Inflammatory macrophage (primary cell): Measurements from ENCODE around the gene EML4.

Source experiments
- DNase-seq, 2 donors: peaks; one replicate each; pipeline ENCODE4 v3.0.0-alpha.2; 2020 to 2022

Gene EML4

DNA sequence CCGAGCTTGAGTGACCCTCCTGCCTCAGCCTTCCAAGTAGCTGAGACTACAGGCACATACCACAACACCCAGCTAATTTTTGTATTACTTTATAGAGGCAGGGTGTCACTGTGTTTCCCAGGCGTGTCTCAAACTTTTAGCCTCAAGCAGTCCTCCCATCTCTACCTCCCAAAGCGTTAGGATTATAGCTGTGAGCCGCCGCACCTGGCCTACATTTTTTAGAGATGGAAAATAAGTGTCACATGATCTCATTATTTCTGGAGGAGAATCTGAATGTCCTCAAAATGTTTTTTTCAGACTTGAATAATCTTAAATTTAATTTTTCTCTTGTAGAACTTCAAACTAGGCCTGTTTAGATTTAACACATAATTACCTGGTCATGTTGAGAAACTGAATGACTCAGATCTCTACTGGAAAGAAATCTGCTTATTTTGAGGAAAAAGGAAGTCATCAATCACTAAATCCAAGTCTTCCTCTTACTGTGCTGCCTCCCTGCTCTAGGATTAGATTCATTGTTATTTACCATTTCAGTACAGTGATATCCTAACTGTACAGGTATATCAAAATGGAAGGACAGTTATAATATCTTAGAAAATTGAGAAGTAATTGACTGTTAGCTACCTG lies 99.5 kb downstream of the EML4 start:
- DNase-seq, result no peak

DNA sequence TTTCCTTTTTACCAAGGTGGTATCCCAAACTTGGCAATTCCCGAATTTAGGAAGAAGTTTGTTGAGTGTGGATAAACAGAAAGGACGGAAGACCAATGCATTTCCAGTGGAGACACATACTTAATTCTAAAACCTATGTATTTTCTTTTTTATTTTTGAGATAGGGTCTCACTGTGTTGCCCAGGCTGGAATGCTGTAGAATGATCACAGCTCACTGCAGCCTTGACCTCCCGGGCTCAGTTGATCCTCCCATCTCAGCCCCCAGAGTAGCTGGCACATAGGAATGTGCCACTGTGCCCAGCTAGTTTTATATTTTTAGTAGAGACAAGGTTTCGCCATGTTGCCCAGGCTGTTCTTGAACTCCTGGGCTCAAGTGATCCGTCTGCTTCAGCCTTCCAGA lies 101.6 kb downstream of the EML4 start:
- DNase-seq, result no peak

DNA sequence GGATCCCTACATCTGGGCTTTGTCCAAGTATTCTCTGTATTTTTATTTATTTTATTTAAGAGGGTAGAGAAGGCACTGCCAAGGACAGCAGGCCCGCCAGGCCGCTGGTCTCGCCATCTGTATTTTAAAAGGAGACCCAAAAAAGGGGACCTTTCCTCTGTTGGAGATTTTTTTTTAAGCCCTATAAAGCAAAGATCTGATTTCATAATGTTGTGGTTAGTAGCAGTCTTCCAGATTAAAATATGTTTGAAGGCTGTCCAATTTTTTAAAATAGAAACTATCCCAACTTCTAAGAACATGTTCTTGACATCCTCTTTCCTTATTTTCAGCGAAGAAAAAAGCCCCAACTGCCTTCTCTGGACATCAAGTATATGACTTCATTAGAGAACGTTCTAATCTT lies 102.1 kb downstream of the EML4 start:
- DNase-seq, result peak in 1 of 2 donors; percentile 22

DNA sequence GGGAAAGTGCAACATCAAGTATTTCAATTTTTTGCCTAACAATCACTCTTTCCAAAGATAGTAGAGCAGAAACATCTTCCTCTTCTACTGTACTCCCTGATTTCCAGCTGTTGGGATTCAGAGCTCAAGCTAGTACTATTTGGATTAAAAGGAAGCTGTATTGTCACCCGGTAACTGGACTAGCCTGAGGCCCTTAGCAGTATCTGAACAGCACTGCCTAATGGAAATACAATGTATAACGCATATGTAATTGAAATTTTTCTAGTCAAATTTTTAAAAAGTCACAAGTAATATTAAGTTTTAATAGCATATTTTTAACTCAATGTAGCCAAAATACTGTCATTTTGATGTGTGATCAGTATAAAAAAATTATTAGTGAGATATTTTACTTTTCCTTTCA lies 105.7 kb downstream of the EML4 start:
- DNase-seq, result peak in 1 of 2 donors; percentile 17

DNA sequence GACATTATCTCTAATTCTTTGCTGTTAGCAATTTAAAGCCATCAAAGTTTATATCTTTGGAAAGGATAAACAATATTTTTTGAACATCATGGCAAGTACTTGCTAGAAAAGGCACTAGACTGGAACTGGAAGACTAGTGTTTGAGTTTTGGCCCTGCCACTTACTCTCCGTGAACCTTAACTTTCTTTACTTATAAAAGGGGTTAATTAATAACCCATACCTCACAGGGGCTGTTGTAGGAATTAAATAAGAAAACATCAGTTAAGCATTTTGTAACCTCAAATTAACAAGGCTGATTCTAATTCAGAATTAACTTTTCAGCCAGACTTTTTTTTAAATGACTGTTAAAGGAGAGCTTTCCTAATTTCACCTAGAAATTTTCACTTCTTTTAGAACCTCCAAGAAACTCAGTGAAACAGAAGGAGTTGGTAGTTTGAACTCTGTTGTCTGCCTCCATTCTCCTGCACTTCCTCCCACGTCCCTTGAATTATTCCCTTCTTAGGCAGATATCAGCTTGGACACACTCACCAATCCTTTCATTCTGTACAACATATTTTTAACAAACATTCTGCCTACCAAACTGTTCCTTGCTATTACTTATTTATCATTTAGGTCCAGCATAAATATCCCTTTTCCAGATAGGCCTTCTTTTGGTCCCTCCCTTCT lies 112.4 kb downstream of the EML4 start:
- no peak for DNase-seq

DNA sequence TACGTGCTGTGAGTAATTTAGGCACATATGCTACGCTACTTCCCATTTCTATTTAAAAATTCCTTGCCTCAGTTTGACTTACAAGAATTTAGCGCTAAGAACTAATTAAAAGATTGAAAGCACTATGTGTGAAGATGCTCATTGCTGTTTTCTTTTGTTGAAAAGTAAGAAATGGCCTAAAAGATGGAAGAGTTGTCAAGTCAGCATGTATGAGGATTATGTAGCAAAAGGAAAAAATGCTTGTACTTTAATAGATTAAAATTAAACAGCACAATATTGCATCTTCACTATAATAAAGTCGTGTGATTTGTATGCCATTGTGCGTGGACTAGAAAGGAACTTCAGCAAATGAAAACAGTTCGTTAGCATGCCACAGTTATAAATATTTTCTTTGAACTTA lies 114.9 kb downstream of the EML4 start:
- no peak for DNase-seq

DNA sequence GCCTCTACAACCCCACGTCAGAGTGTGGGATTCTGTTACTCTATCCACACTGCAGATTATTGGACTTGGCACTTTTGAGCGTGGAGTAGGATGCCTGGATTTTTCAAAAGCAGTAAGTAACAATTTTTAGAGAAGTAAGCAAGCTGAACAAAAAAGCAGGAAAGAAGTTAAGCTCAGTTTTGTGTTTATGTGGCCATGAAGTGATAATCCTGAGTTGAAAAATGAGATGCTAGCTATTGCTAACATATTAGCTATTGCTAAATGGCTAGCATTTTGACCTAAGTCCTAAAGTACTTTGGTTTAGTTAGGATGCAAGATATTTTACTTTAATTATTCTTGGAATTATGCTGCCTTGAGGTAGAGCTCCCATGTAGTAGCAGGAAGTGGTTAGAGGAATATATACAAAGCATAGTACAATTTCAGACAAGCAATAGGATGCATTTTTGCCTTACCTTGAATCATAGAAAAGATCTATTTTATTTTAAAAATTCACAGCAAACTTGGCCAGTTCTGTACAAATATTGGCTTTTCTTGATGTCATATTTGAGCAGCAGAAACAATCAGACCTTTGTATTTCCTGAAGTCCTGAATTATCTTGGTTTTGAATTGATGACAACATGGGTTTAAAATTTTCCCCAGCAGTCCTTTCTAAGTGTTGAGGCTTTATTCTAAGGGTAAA lies 117.3 kb downstream of the EML4 start:
- DNase-seq, result no peak

DNA sequence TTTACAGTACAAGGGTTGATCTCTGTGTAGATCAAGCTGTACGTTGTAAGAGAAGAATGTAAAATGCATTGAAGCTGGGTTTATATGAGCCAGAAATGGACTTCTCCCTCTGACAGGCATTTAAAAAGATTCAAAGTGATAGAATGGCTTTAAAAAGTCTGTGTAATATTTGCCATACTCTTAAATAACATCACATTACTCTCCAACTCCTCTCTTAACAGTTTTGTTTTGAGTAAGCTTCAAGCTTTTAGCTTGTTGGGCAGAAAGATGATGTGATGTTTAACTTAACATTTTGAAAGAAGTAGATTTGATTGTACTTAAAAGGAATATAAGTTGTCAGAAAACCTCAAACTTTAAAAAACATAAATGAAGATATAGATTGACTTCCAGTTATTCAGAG lies 119.7 kb downstream of the EML4 start:
- no peak for DNase-seq

DNA sequence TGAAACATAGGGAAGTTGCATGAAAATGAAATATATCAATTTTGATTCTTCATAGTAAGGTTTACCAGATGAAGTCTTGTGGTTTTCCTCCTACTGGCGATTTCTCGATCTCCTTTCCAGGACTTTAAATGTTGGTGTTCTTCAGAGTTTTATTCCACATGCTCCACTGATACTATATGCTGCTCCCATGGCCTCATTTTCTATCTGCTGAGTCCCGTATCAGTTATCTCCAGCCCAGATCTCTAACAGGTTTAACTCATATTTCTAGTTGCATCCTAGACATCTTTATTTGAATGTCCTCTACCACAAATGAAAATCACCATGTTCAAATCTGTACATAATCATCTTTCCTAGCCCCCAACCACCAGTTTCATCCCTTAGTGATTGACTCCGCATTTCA lies 120.1 kb downstream of the EML4 start:
- DNase-seq, result no peak

DNA sequence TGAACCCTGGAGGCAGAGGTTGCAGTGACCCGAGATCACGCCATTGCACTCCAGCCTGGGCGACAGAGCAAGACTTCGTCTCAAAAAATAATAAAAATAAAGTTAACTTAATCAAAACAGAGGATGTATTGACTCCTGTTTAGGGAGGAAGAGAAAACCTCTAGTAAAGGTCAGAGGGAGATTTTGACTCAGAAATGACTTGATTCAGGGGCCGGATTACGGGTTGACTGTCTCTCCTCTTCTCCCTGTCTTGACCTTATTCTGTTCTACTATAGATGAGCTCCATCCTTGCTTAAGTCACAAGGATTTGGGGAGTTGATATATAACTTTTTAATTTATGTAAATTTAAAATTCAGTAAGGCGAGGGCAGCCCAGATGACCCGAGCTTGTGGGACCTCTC lies 120.9 kb downstream of the EML4 start:
- DNase-seq, result no peak

DNA sequence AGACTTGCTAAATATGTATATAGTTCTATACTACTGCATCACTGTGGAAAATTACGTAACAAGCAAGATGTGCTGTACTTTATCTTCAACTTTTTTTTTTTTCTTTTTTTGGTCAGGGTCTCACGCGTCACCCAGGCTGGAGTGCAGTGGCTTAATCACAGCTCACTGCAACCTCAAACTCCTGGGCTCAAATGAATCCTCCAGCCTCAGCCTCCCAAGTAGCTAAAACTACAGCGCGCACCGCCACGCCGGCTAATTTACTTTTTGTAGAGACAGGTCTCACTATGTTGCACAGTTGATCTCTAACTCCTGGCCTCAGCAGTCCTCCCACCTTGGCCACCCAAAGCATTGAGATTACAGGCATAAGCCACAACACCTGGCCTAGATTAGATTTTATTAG lies 123.9 kb downstream of the EML4 start:
- DNase-seq, result no peak

DNA sequence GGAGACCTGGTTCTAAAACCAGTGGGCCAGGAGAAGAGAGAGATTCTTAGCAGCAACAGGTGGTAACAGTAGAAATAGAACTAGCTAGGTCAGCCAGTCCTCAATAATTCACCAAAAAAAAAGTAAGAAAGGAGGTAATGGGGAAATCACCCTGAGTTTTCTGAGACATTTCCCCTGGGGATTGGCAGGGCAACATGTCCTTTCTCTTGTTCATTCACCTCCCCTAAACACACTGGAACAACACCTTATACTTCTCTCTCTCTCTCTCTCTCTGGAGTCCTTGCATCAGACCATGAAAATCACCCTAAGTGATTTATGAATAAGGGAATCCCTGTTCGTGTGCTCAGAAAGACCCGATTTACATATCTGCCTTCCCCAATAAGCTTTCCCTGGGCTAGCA lies 127.1 kb downstream of the EML4 start:
- no peak for DNase-seq

DNA sequence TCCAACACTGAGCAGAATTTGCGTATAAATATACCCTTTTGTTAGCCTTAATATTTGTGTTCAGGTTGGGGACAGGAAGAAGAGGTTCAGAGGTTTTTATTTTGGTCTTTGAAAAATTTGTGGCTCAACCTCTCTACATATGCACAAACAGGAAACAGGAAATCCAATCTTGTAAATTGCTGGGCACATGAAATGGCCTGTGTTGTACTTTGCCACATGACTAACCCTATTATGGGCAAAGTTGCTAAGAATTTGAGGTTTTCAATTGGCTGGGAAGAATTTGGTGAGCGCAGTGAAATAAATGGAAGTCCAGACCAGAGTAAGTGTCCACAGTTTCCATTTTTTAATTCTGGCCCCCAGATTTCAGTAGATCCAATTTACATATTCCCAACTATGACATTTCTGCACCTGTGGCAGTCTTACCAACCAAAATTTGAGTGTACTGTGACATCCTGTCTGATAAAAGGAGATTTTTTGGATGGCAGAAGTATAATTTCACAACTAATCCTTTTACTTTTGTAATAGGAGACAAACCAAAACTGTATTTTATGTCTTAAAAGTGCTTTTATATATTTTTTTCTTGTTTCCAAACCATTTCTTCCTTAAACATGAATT lies 128.3 kb downstream of the EML4 start:
- no peak for DNase-seq

DNA sequence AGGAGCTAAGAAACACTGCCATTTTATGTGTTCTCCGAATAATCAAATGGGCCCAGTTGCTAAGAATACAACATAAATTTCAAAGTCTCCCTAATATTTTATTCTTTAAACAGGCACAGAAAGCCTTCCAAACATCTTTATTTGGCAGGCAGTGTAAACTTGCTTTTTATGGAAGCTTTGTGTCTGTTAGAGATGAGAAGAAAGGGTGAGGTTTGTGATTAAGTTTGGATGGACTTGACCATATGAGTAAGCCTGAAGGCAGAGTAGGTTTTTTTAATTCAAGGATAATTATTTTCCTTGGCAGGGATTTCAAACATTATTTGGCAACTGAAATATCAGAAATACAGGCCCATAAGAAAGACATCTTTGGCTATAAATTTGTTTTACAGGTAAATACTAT lies 129.0 kb downstream of the EML4 start:
- no peak for DNase-seq

DNA sequence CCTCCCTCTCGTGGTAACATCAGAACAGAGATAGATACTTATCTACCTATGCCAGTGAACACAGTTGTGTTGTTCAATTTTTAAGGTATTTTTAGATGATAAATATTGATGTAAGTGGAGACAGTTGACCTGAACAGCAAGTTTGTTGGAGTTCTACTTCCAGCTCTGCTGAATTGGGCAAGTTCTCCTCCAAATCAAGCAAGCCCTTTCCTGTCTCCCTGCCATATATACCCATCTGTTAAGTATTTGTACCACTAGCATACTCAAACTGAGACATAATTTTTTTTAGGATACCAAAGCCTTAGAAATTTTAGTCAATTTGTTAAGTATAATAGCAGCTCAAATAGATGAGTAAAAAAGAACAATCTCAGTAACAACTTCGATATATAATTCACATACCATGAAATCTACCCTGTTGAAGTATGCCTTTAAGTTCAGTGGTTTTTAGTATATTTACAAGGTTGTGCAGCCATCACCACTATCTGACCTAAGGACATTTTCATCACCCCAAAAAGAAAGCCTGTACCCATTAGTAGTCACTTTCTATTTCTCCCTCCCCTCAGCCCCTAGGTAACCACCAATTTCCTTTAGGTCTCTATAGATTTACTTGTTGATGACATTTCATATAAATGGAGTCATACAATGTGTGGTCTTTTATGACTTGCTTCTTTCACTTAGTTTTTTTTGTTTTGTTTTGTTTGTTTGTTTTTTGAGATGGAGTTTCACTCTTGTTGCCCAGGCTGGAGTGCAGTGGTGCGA lies 130.0 kb downstream of the EML4 start:
- no peak for DNase-seq

DNA sequence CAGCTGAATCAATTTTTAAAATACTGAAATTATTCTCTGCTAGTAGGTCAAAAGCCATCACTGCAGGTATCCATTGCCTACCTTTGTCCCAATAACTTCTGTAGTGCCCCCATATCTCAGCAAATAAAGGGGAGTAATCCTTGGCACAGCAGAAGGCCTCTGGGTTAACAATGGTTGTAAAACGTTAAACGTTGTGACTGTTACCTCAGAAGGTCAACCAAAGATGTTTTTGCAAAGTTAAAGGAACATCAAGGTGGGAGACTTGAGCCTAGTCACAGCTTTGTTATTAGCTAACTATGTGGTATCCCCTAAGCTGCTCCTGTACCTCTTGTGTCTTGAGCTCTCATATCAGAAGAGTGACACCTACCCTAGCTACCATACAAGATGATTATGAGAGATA lies 131.4 kb downstream of the EML4 start:
- no peak for DNase-seq

DNA sequence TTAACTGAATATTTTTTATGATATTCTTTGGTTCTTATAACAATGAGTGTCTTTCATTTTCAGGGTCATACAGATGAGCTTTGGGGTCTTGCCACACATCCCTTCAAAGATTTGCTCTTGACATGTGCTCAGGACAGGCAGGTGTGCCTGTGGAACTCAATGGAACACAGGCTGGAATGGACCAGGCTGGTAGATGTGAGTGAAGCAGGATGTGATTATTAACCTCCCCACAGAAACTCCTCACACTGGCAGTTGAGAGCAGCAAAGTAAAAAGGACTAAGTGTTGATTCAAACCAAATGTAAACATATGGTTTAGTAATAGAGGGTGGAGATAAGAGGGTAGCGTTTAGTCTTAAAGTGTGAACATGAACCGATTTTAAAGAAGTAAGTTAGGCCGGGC lies 134.1 kb downstream of the EML4 start:
- DNase-seq, result no peak

DNA sequence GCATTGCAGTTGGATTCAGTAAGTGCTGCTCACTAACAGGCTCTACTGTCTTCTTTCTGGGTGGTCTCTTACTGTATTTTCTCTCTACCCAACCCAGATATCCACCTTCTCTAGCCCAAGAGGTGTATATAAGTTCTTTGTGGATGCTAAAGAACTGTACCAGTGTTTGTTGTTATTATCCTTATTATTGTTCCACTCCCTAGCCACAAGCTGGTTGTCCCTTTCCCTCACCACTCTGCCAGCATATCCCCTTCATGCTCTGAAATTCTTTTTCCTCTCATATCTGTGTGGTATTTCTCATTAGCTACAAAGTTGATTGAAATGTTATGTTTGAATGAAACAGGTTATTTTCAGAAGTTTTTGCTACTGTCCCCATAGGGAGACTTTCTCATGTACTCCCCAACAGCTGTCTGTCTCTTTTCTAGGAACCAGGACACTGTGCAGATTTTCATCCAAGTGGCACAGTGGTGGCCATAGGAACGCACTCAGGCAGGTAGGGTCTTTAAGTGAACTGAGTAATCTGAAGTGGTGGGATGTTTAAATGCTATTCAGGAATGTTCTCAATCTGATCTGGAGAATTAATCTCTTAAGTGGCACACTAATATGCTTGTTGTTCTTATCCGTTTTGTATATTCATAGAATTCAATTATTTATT lies 135.0 kb downstream of the EML4 start:
- DNase-seq, result no peak

DNA sequence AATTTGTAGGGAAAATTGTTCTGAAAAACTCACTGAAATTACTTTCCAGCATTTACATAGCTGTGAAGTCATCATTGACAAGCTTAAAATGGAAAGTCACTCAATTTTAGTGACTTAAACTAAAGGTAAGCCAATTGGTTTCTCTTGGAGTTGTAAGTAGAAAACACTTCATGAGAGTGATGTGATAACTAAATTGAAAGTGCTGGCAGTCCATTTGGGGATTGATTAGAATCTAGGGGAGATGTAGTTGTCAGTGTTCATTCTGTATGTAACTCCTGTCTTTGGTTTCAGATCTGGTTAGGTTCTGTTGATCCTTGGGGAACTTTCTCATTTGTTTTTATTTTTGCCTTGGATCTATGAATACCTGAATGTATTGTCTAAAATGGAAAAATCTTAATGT lies 138.0 kb downstream of the EML4 start:
- no peak for DNase-seq

DNA sequence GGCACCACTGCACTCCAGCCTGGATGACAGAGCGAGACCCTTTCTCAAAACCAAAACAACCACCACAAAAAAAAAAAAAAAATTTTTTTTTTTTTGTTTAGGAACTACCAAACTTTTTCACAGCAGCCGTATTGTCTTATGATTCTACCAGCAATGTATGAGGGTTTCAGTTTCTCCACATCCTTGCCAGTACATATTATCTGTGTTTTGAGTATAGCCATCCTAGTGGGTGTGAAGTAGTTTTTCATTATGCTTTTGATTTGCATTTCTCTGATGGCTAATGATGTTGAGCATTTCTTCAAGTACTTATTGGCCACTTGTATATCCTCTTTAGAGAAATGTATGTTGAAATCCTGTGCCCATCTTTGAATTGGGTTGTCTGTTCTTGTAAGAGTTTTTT lies 140.2 kb downstream of the EML4 start:
- DNase-seq, result no peak

DNA sequence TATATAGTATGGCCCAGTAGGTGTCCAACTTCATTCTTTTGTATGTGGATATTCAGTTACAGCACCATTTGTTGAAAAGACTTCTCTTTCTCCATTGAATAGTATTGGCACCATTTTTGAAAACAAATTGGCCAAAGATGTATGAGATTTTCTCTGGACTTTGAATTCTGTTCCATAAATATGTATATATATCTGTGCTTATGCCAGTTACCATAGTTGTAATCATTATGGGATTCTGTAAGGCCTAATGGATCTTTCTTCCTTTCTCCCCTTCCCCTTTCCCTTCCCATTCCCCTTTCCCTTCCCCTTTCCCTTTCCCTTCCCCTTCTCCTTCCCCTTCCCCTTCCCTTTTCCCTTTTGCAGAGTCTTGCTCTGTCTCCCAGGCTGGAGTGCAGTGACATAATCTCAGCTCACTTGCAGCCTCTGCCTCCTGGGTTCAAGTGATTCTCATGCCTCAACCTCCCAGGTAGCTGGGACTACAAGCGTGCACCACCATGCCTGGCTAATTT lies 140.9 kb downstream of the EML4 start:
- no peak for DNase-seq

DNA sequence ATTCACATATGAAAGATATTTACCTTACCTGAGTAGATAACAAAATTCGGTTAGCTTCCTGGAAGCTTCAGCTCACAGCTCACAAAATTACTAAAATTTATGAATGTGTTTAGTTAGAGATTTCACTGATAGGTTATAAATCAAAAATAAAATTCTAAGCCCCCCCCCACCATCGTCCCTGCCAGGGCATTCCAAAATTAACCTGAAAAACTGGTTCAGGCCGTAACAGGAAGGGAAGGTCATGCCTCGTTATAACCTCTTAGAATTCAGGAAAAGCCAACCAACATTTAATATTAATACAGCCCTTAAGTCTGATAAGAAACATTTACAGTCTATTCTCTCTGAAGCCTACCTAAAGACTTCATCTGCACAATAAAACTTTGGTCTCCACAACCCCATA lies 143.0 kb downstream of the EML4 start:
- DNase-seq, result no peak
